HG03108 (cell line): Measurements from ENCODE around the gene EPHA5.

Source experiments
- ATAC-seq: cut with Tn5 transposase; IDR thresholded peaks from one replicate; pipeline ENCODE4 v1.9.1; 2021; ENCODE audit warnings: moderate library complexity; ENCODE audit not compliant: unreplicated experiment

EPHA5 gene

DNA sequence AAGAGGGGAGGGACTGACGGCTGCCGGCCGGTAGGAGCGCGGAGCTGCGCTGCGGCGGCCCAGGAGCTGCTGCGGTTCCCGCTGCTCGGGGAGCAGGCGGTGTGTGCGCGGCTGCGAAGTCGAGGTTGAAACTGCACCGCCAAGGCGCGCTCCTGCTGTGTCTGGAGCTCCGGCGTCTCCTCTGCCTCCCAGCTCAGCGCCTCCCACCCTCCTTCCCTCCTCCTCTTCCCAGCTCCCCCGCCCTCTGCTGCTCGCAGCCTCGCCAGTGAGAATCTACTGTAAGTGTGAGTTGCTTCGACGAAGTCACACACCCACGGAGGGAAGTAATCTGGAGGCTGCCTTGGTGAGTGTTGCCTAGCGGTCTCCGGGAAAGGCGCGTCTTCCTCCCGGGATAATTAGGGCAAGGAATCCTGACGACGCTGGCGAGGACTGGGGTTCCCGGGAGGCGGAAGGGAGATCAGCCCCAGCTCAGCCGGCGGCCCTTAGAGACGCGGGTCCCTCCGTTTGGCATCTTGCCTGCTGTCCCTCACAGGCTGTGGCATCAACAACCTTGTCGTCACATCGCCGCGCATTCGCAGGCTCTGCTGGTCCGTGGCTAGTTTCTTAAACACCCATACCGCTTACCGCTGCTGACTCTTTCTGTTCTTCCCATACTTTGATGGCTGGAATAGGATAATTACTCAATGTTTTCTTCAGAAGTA is at the start of gene EPHA5:
TSS of gene EPHA5 (minus strand) at position 159 of the 701 bp plus-strand sequence. CDS start 747 bp downstream, outside the sequence.
- ATAC-seq: no peak

DNA sequence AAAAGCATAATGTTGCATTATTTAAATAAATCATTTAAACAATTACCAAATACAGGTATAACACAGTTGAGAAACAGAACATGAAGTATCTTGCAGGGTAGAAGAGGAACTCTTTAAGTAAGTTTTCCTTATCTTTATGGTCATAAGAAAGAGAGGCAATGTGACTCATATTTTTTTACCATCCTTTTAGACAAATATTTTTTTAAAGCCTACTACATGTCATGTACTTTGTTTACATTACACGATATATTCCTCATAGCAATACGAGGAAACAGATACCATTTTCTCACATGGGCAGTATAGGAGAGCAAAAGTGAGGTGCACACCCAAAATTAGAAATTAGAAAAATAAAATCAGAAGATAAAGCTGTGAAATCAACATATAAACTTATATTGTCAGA is 49.3 kb upstream of the EPHA5 start:
- ATAC-seq: no peak

GRCh38 chr4:65698631-65699030 is 28.3 kb upstream of the EPHA5 start:
- ATAC-seq: no peak

- ATAC-seq: no peak
Observed at GRCh38 chr4:65696436-65696835, 26.1 kb upstream of the EPHA5 start.

DNA sequence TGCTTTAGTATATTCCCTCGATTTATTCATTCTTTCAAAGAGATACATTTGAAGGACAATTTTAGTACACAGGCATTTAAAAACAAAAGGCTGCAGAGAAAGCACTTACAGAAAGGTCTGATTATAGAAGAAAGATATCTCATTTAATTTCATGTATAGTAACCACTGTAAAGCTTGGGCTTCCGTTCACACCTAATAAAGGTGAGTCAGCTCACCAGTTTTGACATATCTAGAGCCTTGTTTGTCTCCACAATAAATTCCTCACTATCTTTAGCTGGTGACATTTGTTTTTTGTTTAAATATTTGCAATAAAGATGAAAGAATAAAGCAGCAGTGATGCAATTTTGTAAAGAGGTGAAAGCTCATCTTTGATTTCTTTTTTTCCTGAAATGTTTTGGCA is 1.1 kb upstream of the EPHA5 start:
- ATAC-seq: no peak

DNA sequence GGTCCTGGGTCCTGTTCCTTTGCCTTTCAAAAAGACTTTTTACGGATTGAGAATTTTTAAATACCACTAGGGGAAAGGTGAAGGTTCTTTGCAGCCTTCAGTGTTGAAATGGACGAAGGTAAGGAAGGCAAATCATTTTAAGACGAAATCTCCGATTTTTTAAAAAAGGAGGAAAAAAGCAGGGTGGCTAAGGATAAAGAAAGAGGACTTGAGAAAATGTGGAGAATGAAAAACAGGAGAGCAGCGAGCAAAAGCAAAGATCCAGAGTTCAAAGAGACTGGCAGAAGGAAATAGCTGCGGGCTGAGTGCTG is 314 bp downstream of the EPHA5 start:
- no peak for ATAC-seq

GRCh38 chr4:65669111-65670019 is 924 bp downstream of the EPHA5 start:
- ATAC-seq: no peak

DNA sequence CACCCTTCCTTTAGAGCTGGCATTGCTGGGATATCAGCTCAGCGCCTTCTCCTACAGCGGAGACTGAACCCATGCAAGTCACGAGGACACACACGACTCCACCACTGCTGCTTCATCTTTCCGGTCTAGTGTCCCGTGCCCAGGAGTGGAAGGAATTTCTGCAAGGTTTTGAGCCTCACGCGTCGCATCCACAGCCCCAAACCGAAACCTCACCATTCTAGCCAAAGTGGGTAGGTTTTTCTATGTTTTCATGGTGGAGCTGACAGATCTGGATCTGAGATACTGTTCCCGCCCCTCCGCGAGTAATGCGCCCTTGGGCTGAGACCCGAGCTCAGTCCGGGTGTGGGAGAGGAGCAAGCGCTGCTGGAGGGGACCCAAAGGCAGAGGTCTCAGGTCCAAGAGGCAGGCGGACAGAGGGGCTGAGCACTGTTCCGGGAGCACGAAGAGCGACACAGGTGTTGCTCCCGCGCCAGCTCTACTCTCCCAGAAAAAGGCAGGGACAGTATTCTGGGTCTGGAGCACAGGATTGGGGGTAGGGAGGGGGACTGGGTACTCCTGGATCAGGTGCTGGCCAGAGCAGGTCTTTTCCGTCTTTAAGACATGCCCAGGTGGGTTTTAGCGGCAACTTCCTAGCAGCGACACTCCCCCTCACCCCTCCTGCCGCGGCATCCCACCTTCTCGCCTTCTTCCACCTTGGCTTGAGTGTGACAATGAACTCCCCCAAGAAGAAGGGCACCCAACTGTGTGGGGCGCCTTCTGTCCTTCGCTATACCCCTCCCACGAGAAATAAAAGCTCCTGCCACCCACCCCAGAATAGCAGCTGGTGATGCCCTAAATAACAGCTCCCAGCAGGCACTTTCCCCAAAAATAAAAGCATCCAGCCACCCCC is 1.8 kb downstream of the EPHA5 start:
- no peak for ATAC-seq

DNA sequence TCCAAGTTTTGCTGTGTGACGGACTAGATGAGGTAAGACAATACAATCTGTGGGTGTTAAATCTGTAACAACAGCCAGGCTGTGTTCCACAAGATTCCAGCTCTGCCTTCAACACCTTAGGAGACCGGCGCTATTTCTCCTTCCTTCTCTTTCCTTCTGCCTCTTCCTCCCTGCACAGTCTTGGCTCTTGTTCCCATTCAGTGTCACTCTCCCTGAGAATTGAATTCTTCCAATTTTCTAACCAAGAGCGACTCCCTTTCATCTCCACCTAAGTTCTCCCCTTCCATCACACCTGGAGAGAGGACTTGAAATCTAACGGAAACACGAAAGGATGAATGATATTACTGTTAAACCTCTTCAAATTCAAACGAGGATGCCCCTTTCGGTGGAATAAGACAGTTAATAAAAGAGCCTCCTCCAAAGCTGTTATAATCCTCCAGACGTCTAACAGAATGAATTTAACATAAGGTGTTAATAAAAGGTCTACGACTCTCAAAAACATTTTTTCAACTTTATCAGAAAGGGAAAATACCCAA is 2.7 kb downstream of the EPHA5 start:
- no peak for ATAC-seq

- no peak for ATAC-seq
Observed at GRCh38 chr4:65665771-65666523, 4.3 kb downstream of the EPHA5 start.

GRCh38 chr4:65661471-65661870 is 8.8 kb downstream of the EPHA5 start:
- no peak for ATAC-seq

GRCh38 chr4:65658117-65658516 is 12.2 kb downstream of the EPHA5 start:
- no peak for ATAC-seq

- ATAC-seq: no peak
Observed at GRCh38 chr4:65656008-65656407, 14.3 kb downstream of the EPHA5 start.

- no peak for ATAC-seq
Observed at GRCh38 chr4:65654976-65655375, 15.3 kb downstream of the EPHA5 start.

DNA sequence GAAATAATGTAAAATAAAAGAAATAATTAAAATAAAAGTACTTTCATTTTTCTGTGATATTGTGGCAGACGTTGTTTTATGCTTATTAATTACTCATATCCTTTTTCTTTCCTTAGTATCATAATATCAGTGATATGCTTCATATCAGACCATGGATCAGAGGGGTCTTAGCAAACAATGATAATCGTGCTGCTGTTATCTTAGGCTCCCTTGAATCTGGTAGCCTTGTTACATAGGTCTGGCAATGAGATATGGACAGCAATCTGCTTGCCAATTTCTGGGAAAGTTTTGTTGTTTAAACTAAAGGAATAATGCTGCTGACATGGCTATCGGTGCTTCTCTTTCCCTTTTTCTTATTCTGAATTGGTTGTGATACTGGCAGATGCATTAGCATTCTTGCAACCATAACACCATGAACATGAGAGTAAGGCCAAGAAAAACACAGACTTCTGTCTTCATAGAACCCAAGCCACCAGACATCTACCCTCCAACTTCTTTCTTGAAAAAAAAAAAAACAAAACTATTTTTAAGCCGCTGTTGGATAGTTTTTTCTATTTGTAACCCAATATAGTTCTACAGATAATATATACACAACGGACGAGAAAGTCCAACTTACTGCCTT is 16.4 kb downstream of the EPHA5 start:
- no peak for ATAC-seq

GRCh38 chr4:65651751-65652150 is 18.5 kb downstream of the EPHA5 start:
- ATAC-seq: no peak

DNA sequence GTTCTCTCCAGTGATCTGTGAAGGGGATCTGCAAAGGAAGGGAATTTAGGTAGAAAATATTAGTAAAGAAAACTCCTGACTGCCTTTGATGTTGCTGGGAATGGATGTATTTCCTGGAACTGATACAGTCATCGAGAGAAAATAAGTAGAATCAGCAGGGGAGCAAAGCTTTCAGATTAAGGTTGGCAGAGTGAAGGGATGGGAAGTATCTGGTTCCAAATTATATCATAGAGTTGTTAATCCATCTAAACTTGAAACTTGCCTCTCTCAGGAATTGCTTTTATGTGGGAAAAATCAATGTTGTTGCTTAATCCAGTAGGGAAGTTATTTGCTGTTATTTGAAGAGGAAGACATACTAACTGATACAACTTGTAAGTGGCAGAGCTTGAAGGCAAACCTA is 19.3 kb downstream of the EPHA5 start:
- ATAC-seq: no peak

DNA sequence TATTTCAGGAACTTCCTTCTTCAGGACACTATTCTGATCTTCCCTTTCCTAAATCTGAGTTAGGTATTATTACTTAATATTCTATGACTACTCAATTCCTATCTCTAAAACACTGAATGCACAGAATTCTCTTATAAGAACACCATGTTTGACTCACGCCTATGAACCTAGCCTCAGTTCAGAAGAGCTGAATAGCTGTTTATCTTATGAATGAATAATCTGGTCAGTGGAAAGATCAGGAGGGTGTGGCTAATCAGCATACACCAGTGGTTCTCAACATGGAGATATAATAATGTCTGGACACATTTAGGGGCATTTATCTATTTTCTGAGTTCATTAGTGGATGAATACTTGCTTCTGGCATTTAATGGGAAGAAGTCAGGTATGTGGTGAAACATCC is 24.2 kb downstream of the EPHA5 start:
- ATAC-seq: no peak

- ATAC-seq: no peak
Observed at GRCh38 chr4:65645185-65645584, 25.1 kb downstream of the EPHA5 start.
